Common myeloid progenitor, CD34-positive (primary cell): Measurements from ENCODE around the gene TMLHE. TPM values are rescaled to one million over a fixed set of nuclear protein-coding genes. Genes with fewer than 3 reads are reported as not detected.
"Not testable (repeated sequence)": the region's sequence is repeated elsewhere in the genome, so short reads cannot be mapped to it uniquely, and the experiment has no call there.

ENCODE experiments used
- CTCF ChIA-PET: fragments of 350-600 bp; sonication (Branson Sonifier 250); formaldehyde crosslinking; loops from one replicate; lab custom pipeline; 2021; ENCODE audit warnings: antibody characterized with exemption; lab: Charles Lee
- POLR2A ChIA-PET: fragments of 350-600 bp; sonication (Branson Sonifier 250); formaldehyde crosslinking; loops from one replicate; lab custom pipeline; 2021; ENCODE audit warnings: antibody characterized with exemption; lab: Charles Lee
- DNase-seq, 3 donors: peaks; one replicate each; pipeline versions ENCODE4 v3.0.0 to v3.0.0-alpha.2; 2013
- H3K27ac ChIP-seq, 2 experiments: 1 replicate in 1 of 2; 2 replicates in 1 of 2; pipeline ENCODE4 v1.7.0; 2013; ENCODE audit warnings: inconsistent platforms in 2 of 2, low read length in 2 of 2, mild to moderate bottlenecking in 2 of 2, low read depth in 1 of 2, moderate library complexity in 1 of 2; ENCODE audit not compliant: severe bottlenecking in 2 of 2, insufficient read depth in 1 of 2, poor library complexity in 1 of 2
- H3K27me3 ChIP-seq, 5 experiments: replicated peaks in 2 of 5; 1 replicate in 3 of 5; 2 replicates in 2 of 5; pipeline versions ENCODE4 v1.6.1 to v1.7.0; 2013; ENCODE audit warnings: low read length in 4 of 5, mild to moderate bottlenecking in 2 of 5, moderate library complexity in 2 of 5, inconsistent platforms in 1 of 5; ENCODE audit not compliant: insufficient read depth in 5 of 5, control insufficient read depth in 4 of 5
- H3K36me3 ChIP-seq, 4 experiments: 1 replicate in 2 of 4; 2 replicates in 2 of 4; pipeline versions ENCODE4 v1.6.1 to v1.7.0; 2013; ENCODE audit warnings: low read length in 3 of 4, control low read depth in 1 of 4, mild to moderate bottlenecking in 1 of 4; ENCODE audit not compliant: control insufficient read depth in 4 of 4, insufficient read depth in 4 of 4
- H3K4me1 ChIP-seq, 4 experiments: 1 replicate in 3 of 4; 2 replicates in 1 of 4; pipeline versions ENCODE4 v1.6.1 to v1.7.1; 2013; ENCODE audit warnings: low read length in 3 of 4, mild to moderate bottlenecking in 3 of 4, control low read depth in 1 of 4, inconsistent platforms in 1 of 4, moderate library complexity in 1 of 4; ENCODE audit not compliant: control insufficient read depth in 4 of 4, insufficient read depth in 4 of 4; ENCODE audit errors: control extremely low read depth in 1 of 4
- H3K4me3 ChIP-seq, 7 experiments: 1 replicate in 4 of 7; 2 replicates in 3 of 7; pipeline versions ENCODE4 v1.5.1 to v1.7.0; 2013; ENCODE audit warnings: mild to moderate bottlenecking in 7 of 7, low read length in 6 of 7, moderate library complexity in 6 of 7, inconsistent platforms in 2 of 7, low read depth in 2 of 7, control low read depth in 1 of 7; ENCODE audit not compliant: insufficient read depth in 4 of 7, control insufficient read depth in 1 of 7; ENCODE audit errors: extremely low read depth in 1 of 7
- H3K9me3 ChIP-seq, 5 experiments: 1 replicate in 4 of 5; 2 replicates in 1 of 5; pipeline versions ENCODE4 v1.6.1 to v1.7.1; 2013; ENCODE audit warnings: low read length in 4 of 5, mild to moderate bottlenecking in 2 of 5, inconsistent platforms in 1 of 5, low read depth in 1 of 5, moderate library complexity in 1 of 5; ENCODE audit not compliant: control insufficient read depth in 4 of 5, insufficient read depth in 2 of 5; ENCODE audit errors: control extremely low read depth in 1 of 5
- WGBS: methylation state at CpG from one replicate; pipeline ENCODE4 v1.1.5; 2013; ENCODE audit not compliant: insufficient coverage; 5-methylcytosine and 5-hydroxymethylcytosine counted together
- polyA plus RNA-seq: library from polyadenylated mRNA; unstranded; fragments of 120-200 nt; gene quantifications from one replicate; pipeline ENCODE4 v1.2.1, GENCODE V29; 2013

Gene TMLHE
- polyA plus RNA-seq = 27.5 TPM

GRCh38 chrX:155612312-155613224, at the start of gene TMLHE, which contains the start of gene SPRY3:
TMLHE (minus strand) TSS chrX:155612952; CDS start chrX:155545276, 67,676 bp downstream.
SPRY3 (plus strand) TSS chrX:155612586.
- H3K4me1 ChIP-seq = peaks cover 0 to 8% (median 2%) of the 10 kb centered on the region in 4 experiments
- peak within 1 kb of the TSS; percentile 71 to 96 for H3K27ac ChIP-seq
- peaks cover 0 to 2% (median 0%) of the 10 kb centered on the region in 4 experiments for H3K36me3 ChIP-seq
- POLR2A ChIA-PET = no interaction called here
- CTCF ChIA-PET = interaction anchor here (1.0 kb wide), 1 partner anchor 11 kb away, joined by 3 read pairs; no protein-coding TSS in a partner anchor
- DNase-seq = peak; percentile 47 to 78 (median 64)
- no peaks in the 10 kb centered on the region for H3K27me3 ChIP-seq
- peak within 1 kb of the TSS; percentile 62 to 90 (median 77) for H3K4me3 ChIP-seq
- WGBS = 29% methylated on average over 45 of the region's 50 CpGs
- peaks cover 0 to 3% (median 0%) of the 10 kb centered on the region in 5 experiments for H3K9me3 ChIP-seq

GRCh38 chrX:155662282-155662681, 49.5 kb upstream of the TMLHE start:
- 57% methylated on average over 2 of the region's 2 CpGs for WGBS
- Histone ChIP-seq H3K4me3 (no peak overlapping the region), H3K9me3 (peaks cover 0 to 5% (median 2%) of the 10 kb centered on the region in 5 experiments), H3K27ac (no peak overlapping the region), H3K36me3 (no peaks in the 10 kb centered on the region), H3K4me1 (no peaks in the 10 kb centered on the region), H3K27me3 (no peaks in the 10 kb centered on the region)
- POLR2A ChIA-PET = no interaction called here
- CTCF ChIA-PET = interaction anchor here (1.2 kb wide), 1 partner anchor 12 kb away, joined by 4 read pairs; no protein-coding TSS in a partner anchor
- DNase-seq = peak in 2 of 3 donors; percentile 22 to 58

- WGBS = 83% methylated on average over 2 of the region's 2 CpGs
- POLR2A ChIA-PET = no interaction called here
- no peak for DNase-seq
- Histone ChIP-seq H3K27me3 (no peaks in the 10 kb centered on the region), H3K27ac (no peak overlapping the region), H3K9me3 (no peaks in the 10 kb centered on the region), H3K4me3 (no peak overlapping the region), H3K4me1 (no peaks in the 10 kb centered on the region), H3K36me3 (no peaks in the 10 kb centered on the region)
- CTCF ChIA-PET = no interaction called here
Measured at GRCh38 chrX:155645180-155645579, 32.4 kb upstream of the TMLHE start.

GRCh38 chrX:155643240-155643639, 30.5 kb upstream of the TMLHE start:
- Histone ChIP-seq H3K4me3 (no peak overlapping the region), H3K4me1 (no peaks in the 10 kb centered on the region), H3K27ac (no peak overlapping the region), H3K27me3 (no peaks in the 10 kb centered on the region), H3K9me3 (no peaks in the 10 kb centered on the region), H3K36me3 (no peaks in the 10 kb centered on the region)
- CTCF ChIA-PET = no interaction called here
- DNase-seq = no peak
- POLR2A ChIA-PET = no interaction called here
- WGBS = no CpG with 5 or more reads among the region's 2 CpGs

- 63% methylated on average over 13 of the region's 14 CpGs for WGBS
- H3K9me3 ChIP-seq, H3K36me3 ChIP-seq, CTCF ChIA-PET, H3K27ac ChIP-seq, H3K27me3 ChIP-seq, H3K4me1 ChIP-seq, POLR2A ChIA-PET: not testable (repeated sequence)
- H3K4me3 ChIP-seq = peak overlapping the region in 3 of 7 experiments; percentile 23 to 54 (median 53)
- DNase-seq = peak in 2 of 3 donors; percentile 3 to 7
Measured at GRCh38 chrX:155641371-155641770, 28.6 kb upstream of the TMLHE start.

- no peaks in the 10 kb centered on the region for H3K36me3 ChIP-seq
- CTCF ChIA-PET = interaction anchor here (0.6 kb wide), 1 partner anchor 495 kb away, joined by 3 read pairs; no protein-coding TSS in a partner anchor
- no peak overlapping the region for H3K4me3 ChIP-seq
- H3K4me1 ChIP-seq = peaks cover 0 to 1% (median 0%) of the 10 kb centered on the region in 4 experiments
- H3K27ac ChIP-seq = no peak overlapping the region
- POLR2A ChIA-PET = no interaction called here
- no peak for DNase-seq
- H3K9me3 ChIP-seq = no peaks in the 10 kb centered on the region
- H3K27me3 ChIP-seq = no peaks in the 10 kb centered on the region
Measured at GRCh38 chrX:155637714-155638113, 25.0 kb upstream of the TMLHE start.

GRCh38 chrX:155635019-155635418, 22.3 kb upstream of the TMLHE start:
- H3K36me3 ChIP-seq, H3K4me3 ChIP-seq, H3K27me3 ChIP-seq, H3K9me3 ChIP-seq, POLR2A ChIA-PET, H3K27ac ChIP-seq, DNase-seq, CTCF ChIA-PET, H3K4me1 ChIP-seq: not testable (repeated sequence)
- WGBS = no CpG with 5 or more reads among the region's 1 CpG
